ENCODE results near the gene MYBBP1A.

The MYBBP1A gene

DNA sequence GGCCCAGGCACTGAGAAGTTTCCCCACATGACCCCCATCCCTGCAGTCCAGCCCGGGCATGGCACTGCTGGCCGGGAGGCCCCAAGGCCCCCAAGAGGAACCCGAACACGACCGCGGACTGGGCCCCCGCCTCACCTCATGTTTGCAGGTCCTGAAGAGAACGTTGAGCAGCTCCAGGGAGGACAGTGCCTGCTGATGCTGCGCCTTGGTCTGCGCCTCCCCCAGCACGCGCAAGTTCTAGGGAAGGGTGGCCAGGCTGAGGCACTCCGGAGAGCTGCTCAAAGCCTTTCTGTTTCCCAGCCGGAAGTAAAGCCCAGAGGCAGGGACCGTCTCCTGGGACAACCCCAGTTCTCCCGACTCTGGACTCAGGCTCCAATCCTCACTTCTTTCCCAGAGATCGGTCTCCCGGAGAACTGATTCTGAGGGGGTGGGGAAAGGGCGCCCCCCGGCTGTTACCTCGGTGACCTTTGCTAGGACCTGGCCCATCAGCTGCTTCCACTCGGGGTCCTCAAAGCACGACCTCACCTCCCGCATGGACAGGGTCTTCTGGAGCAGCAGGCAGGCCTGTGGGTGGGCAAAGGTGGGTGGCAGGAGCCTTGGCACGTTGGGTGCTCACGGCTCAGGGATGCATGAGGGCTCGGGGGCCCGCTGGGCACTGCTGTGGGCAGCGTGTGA is 13.7 kb downstream of the MYBBP1A start:
- peaks cover 35% of the 10 kb centered on the region for H3K4me1 ChIP-seq (ENCODE audit: control insufficient read depth, insufficient read depth, low read length)
- H3K4me3 ChIP-seq (ENCODE audit: low read length): no peak overlapping the region
- H3K9ac ChIP-seq (ENCODE audit: low read length): peak overlapping the region; percentile 15

DNA sequence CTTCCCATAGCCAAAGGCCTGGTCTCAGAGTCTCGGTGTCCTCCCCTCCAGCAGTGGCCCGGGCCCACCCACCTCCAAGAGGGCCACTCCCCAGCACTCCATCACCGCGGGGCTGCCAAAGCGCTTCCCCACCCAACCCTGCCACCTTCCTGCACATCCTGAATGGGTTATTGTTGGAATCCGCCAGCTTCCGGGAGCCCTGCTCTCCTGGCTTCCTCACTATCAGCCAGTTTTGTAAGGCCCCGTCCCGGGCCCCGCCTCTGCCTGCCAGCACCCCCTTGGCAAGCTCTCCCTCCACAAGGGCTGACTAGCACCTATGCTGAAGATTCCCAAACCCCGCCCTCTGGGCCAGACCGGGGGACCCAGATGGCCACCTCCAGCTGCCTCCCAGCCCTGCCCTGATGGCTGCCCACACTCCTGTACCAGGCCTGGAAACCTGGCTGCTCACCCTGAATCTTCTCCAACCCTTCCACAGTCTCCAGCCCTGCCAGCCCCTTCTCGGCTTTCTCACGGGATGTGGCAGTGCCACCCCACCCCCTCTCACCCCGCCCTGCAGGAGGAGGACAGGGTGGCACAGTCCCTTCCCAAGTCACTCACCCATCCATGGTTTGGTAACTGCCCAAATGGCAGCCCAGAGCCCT is 14.4 kb downstream of the MYBBP1A start:
- peaks cover 41% of the 10 kb centered on the region for H3K4me1 ChIP-seq (ENCODE audit: control insufficient read depth, insufficient read depth, low read length)
- H3K9me3 ChIP-seq (ENCODE audit: control insufficient read depth, low read length): no peaks in the 10 kb centered on the region
- H3K27me3 ChIP-seq (ENCODE audit: control insufficient read depth, insufficient read depth, low read length): no peaks in the 10 kb centered on the region
- no peak overlapping the region for H3K4me3 ChIP-seq (ENCODE audit: low read length)
- H3K9ac ChIP-seq (ENCODE audit: low read length): peak overlapping the region; percentile 15
- peaks cover 14% of the 10 kb centered on the region for H3K36me3 ChIP-seq (ENCODE audit: control insufficient read depth, insufficient read depth, low read length)

More for the DNA sequence above, 13.7 kb downstream of the MYBBP1A start:
- H3K36me3 ChIP-seq (ENCODE audit: control insufficient read depth, insufficient read depth, low read length): peaks cover 16% of the 10 kb centered on the region
- no peaks in the 10 kb centered on the region for H3K27me3 ChIP-seq (ENCODE audit: control insufficient read depth, insufficient read depth, low read length)
- no peaks in the 10 kb centered on the region for H3K9me3 ChIP-seq (ENCODE audit: control insufficient read depth, low read length)

DNA sequence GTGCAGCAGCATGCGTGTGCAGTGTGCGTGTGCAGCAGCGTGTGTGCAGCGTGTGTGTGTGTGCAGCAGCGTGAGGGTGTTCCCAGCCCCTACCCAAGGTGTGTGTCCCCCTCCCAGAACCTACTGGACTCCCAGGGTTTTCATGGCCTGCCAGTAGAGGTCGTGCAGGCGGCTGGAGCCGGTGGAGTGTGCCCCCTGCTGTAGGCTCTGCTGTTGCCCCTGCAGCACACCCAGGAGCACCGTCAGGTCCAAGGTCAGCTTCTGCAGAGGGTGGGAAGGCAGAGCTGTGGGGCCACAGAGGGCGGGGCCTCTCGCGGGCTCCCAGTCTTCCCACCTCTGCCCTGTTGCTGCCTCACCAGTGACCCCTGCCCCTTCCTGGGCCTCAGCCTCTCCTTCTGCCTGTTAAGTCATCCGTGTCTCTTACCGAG is 14.9 kb downstream of the MYBBP1A start:
- peaks cover 8% of the 10 kb centered on the region for H3K36me3 ChIP-seq (ENCODE audit: control insufficient read depth, insufficient read depth, low read length)
- H3K9ac ChIP-seq (ENCODE audit: low read length): peak overlapping the region; percentile 15
- no peaks in the 10 kb centered on the region for H3K27me3 ChIP-seq (ENCODE audit: control insufficient read depth, insufficient read depth, low read length)
- H3K4me3 ChIP-seq (ENCODE audit: low read length): no peak overlapping the region
- no peaks in the 10 kb centered on the region for H3K9me3 ChIP-seq (ENCODE audit: control insufficient read depth, low read length)
- peaks cover 41% of the 10 kb centered on the region for H3K4me1 ChIP-seq (ENCODE audit: control insufficient read depth, insufficient read depth, low read length)

DNA sequence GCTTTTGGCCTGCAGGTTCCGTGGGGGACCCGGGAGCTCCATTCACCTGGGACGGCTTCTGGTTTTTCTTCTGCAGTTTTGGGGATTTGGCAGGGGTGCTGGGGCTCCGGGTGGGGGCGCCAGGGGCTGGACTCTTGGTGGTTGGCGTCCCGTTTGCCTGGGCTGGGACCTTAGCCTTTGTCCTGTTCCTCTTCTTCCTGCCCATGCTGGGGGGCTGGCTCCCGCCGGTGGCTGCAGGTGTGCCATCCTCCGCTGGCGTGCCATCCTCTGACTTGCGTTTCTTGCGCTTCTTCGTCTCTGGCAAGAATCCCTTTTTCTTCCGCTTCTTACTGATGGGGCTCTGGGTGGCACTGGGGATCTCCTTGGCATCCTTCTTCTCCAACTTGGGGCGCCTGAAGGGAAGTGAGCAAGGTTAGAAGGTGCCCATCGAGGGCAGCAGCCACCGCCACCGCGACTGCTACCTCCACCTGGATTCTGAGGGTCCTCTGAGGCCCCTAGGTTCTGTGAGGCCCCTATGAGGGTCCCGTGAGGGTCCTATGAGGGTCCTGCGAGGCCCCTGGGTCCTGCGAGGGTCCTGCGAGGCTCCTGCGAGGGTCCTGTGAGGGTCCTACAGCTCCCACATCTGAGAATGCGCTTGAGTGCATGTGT is 15.5 kb downstream of the MYBBP1A start:
- Histone ChIP-seq H3K9ac (ENCODE audit: low read length) (no peak overlapping the region), H3K4me3 (ENCODE audit: low read length) (no peak overlapping the region), H3K4me1 (ENCODE audit: control insufficient read depth, insufficient read depth, low read length) (peaks cover 44% of the 10 kb centered on the region), H3K9me3 (ENCODE audit: control insufficient read depth, low read length) (no peaks in the 10 kb centered on the region), H3K27me3 (ENCODE audit: control insufficient read depth, insufficient read depth, low read length) (no peaks in the 10 kb centered on the region), H3K36me3 (ENCODE audit: control insufficient read depth, insufficient read depth, low read length) (peaks cover 7% of the 10 kb centered on the region)

DNA sequence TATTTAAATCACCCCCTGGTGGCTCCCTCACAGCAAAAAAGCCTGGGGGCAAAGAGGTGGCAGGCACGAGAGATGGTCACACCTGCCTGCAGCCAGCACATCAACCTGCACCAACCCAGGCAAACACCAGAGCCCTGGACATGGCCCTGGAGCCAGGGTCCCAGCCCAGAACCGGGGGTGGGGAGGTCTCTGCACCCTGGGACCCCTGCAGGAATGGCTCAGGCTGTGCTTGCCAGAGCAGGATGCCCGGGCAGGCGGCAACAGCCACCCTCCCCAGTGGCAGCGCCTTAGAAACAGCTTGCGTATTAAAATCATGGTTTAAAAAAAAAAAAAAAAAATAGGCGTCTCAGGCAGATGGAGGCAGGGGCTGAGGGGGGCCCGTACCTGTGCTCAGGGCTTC is 16.2 kb downstream of the MYBBP1A start:
- Histone ChIP-seq H3K9ac (ENCODE audit: low read length) (no peak overlapping the region), H3K4me1 (ENCODE audit: control insufficient read depth, insufficient read depth, low read length) (peaks cover 51% of the 10 kb centered on the region), H3K4me3 (ENCODE audit: low read length) (no peak overlapping the region), H3K36me3 (ENCODE audit: control insufficient read depth, insufficient read depth, low read length) (peaks cover 7% of the 10 kb centered on the region), H3K27me3 (ENCODE audit: control insufficient read depth, insufficient read depth, low read length) (no peaks in the 10 kb centered on the region), H3K9me3 (ENCODE audit: control insufficient read depth, low read length) (no peaks in the 10 kb centered on the region)

DNA sequence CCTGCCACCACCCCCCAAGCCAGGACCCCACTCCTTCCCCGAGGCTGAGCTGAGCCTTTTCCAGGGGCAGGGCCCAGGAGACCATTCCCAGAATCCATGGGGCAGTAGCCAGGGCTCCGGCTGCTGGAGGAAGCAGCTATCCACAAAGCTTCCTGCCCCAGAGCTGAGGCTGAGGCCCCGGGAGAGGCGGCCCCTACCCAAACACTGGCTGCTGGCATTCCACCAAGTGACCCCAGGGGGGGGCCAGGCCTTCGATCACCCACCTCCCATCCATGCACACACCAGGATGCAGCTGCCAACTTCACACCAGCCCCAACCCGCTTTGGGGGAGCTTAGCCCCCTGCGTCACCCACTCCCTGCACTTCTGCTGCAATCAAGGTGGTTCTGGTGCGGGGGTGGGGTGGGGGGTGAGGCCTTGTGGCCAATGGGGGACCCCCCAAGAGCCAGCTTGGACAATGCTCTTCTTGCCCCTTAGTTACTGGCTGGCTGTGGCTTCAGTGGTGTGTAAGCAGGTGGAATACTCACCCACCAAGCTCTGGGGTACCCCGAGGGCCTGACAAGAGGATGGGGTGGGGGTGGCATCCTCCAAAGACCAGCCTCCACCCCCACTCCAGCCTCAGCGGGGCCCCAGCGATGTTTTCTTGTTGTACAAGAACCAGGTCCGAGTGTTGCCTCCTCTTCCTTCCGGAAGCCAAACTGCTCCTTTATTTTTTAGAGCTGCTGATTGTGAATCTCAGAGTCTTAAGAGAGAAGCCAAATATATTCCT is 16.8 kb downstream of the MYBBP1A start:
- Histone ChIP-seq H3K9me3 (ENCODE audit: control insufficient read depth, low read length) (no peaks in the 10 kb centered on the region), H3K36me3 (ENCODE audit: control insufficient read depth, insufficient read depth, low read length) (peaks cover 7% of the 10 kb centered on the region), H3K9ac (ENCODE audit: low read length) (no peak overlapping the region), H3K27me3 (ENCODE audit: control insufficient read depth, insufficient read depth, low read length) (no peaks in the 10 kb centered on the region), H3K4me1 (ENCODE audit: control insufficient read depth, insufficient read depth, low read length) (peaks cover 57% of the 10 kb centered on the region), H3K4me3 (ENCODE audit: low read length) (no peak overlapping the region)

DNA sequence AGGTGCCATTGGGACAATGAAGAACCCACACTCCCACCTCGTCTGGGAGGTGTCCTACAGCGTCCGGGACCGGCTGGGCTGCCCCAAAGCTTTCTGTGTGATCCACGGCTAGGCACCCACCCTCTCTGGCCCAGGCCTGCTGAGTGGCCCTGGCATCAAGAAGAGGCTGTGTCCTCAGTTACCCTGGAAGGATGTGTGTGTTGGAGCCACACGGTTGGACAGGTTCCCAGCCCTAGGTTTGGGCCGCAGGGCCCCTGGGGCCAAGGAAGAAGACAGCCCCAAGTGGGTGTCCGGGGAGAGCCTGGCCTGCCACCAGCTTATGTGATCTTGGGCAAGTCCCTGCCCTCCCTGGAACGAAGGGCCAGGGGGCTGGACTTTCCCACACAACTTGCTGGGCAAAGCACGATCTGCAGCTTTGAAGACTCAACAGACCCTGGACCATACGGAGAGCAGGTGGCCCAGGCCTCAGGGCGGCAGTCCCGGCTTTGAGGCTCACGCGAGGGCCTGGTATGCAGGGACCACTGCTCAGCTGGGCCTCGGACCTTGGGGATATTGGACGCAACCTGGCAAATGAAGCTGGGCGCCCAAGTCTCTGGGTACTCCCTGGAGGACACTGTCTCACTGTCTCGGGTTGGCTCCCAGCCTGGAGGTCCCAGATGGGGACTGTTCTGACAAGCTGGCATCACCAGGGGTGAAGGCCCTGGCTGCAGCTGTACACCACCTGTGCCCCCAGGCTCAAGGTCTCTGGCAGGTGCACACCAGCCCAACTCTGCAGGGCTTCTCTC is 17.5 kb downstream of the MYBBP1A start:
- no peaks in the 10 kb centered on the region for H3K27me3 ChIP-seq (ENCODE audit: control insufficient read depth, insufficient read depth, low read length)
- peaks cover 61% of the 10 kb centered on the region for H3K4me1 ChIP-seq (ENCODE audit: control insufficient read depth, insufficient read depth, low read length)
- H3K9me3 ChIP-seq (ENCODE audit: control insufficient read depth, low read length): no peaks in the 10 kb centered on the region
- H3K36me3 ChIP-seq (ENCODE audit: control insufficient read depth, insufficient read depth, low read length): peaks cover 7% of the 10 kb centered on the region
- H3K9ac ChIP-seq (ENCODE audit: low read length): no peak overlapping the region
- H3K4me3 ChIP-seq (ENCODE audit: low read length): no peak overlapping the region

DNA sequence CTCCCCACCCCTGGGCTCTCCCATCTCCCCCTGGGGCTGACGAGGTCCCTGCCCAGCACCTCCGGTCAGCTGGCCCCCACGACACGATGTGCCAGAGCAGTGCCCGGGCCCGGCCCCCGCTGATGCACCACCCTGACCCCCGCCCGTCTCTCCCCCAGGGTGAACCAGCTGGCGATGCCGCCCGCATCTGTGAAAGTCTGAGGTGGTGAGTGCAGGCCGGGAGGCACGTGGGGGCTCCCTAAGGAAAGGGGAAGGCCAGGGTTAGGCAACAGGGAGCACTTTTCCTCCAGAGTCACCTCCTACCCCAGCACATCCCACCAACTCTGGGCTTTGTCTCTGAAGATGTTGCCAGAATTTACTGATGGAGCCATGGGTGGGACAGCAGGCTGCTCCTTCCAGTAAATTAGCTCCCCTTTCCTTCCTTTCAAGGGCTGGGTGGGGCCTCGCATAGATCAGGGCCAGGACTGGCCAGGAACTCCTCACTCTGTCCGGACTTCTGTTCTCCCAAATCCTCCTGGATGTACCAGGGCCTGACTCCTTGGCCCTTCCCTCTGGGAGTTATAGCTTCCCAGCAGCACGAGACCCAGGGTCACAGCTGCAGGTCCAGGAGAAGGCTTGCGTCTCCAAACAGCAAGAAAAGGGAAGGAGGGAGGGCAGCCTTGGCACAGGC is 18.3 kb downstream of the MYBBP1A start:
- no peak overlapping the region for H3K4me3 ChIP-seq (ENCODE audit: low read length)
- H3K9ac ChIP-seq (ENCODE audit: low read length): no peak overlapping the region
- peaks cover 7% of the 10 kb centered on the region for H3K36me3 ChIP-seq (ENCODE audit: control insufficient read depth, insufficient read depth, low read length)
- no peaks in the 10 kb centered on the region for H3K27me3 ChIP-seq (ENCODE audit: control insufficient read depth, insufficient read depth, low read length)
- H3K4me1 ChIP-seq (ENCODE audit: control insufficient read depth, insufficient read depth, low read length): peaks cover 54% of the 10 kb centered on the region
- H3K9me3 ChIP-seq (ENCODE audit: control insufficient read depth, low read length): no peaks in the 10 kb centered on the region

DNA sequence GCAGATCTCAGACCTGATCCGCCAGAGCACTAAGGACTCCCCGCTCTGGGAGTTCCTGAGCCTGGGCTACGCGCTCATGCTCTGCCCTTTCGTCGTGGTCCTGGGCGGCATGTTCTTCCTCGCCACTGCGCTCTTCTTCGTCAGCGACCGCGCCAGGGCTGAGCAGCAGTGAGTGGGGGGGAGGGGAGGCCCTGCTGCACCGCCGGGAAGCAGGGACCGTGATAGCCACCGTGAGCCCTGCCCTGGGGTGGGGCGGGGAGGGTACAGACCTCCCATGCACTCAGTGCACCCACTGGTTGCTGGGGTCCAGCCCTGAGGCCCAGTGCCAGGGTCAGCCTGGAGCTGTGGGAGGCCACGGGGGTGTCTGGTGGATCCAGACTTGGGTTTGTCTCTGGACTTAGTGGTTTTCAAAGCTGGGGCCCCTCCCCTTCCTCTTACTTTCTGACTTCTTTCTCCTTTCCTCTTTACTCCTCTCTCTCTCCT is 18.9 kb downstream of the MYBBP1A start:
- no peak overlapping the region for H3K9ac ChIP-seq (ENCODE audit: low read length)
- H3K27me3 ChIP-seq (ENCODE audit: control insufficient read depth, insufficient read depth, low read length): no peaks in the 10 kb centered on the region
- peaks cover 7% of the 10 kb centered on the region for H3K36me3 ChIP-seq (ENCODE audit: control insufficient read depth, insufficient read depth, low read length)
- H3K9me3 ChIP-seq (ENCODE audit: control insufficient read depth, low read length): no peaks in the 10 kb centered on the region
- H3K4me3 ChIP-seq (ENCODE audit: low read length): no peak overlapping the region
- peaks cover 48% of the 10 kb centered on the region for H3K4me1 ChIP-seq (ENCODE audit: control insufficient read depth, insufficient read depth, low read length)

DNA sequence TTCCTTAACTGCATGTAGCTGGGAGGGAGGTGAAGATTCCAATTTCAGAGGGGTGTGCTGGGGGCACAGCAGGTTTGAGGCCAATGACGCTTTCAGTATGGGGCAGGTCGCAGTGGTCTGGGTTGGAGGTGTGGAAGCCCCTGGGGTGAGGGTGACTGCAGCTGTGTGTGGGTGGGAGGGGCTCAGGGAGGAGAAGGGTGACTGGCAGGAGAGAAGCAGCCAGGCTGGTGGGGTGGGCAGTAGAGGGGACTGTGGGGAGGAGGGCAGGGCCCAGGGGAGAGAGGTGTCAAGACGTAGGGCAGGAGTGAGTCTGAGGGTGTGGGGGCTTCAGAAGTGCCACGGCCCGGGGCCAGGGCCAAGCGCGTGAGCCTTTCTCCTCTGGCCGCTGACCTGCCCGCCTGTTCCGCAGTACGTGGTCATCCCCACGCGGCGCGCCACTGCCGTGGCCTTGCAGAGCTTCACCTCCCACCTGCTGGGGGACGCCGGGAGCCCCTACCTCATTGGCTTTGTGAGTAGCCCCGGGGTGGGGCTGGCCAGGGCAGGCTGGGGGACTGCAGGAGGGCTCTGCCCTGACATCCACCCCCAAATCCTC is 19.4 kb downstream of the MYBBP1A start:
- H3K36me3 ChIP-seq (ENCODE audit: control insufficient read depth, insufficient read depth, low read length): peaks cover 7% of the 10 kb centered on the region
- H3K4me3 ChIP-seq (ENCODE audit: low read length): no peak overlapping the region
- H3K9me3 ChIP-seq (ENCODE audit: control insufficient read depth, low read length): no peaks in the 10 kb centered on the region
- peaks cover 42% of the 10 kb centered on the region for H3K4me1 ChIP-seq (ENCODE audit: control insufficient read depth, insufficient read depth, low read length)
- no peak overlapping the region for H3K9ac ChIP-seq (ENCODE audit: low read length)
- H3K27me3 ChIP-seq (ENCODE audit: control insufficient read depth, insufficient read depth, low read length): no peaks in the 10 kb centered on the region

Data from mucosa of stomach (tissue), 1 donor.